K562 (cell line): ENCODE measurements around the gene EZH1. TPM values are rescaled to one million over a fixed set of nuclear protein-coding genes. Genes with fewer than 3 reads are reported as not detected.

Source experiments
- AFF1 ChIP-seq, 2 experiments: fragments of 450-650 bp; IDR thresholded peaks; 2 replicates each; pipeline ENCODE4 v1.6.1; 2018; ENCODE audit warnings: mild to moderate bottlenecking in 2 of 2, low read depth in 1 of 2; ENCODE audit not compliant: partially characterized antibody in 2 of 2
- ARID3A ChIP-seq: IDR thresholded peaks from 2 replicates; pipeline ENCODE4 v1.6.1; 2012; ENCODE audit warnings: low read depth, low read length, improper control_type of control experiment, borderline replicate concordance
- ATF3 ChIP-seq, 2 experiments: fragments of 450-650 bp in 1 of 2; sonication (generic) in 1 of 2; formaldehyde crosslinking in 1 of 2; IDR thresholded peaks in 1 of 2; conservative IDR thresholded peaks in 1 of 2; 2 replicates each; pipeline versions ENCODE4 v1.6.1 to v1.8.1; 2016 to 2023; ENCODE audit warnings: mild to moderate bottlenecking in 2 of 2, moderate library complexity in 2 of 2, inconsistent platforms in 1 of 2, missing genetic modification reagents in 1 of 2
- CGGBP1 ChIP-seq: fragments of 250-450 bp; sonication (Bioruptor Pico); IDR thresholded peaks from 2 replicates; pipeline ENCODE4 v1.9.0; 2021; ENCODE audit warnings: mild to moderate bottlenecking
- ELK3 ChIP-seq: fragments of 450-650 bp; formaldehyde crosslinking; IDR thresholded peaks from 2 replicates; pipeline ENCODE4 v1.4.0; 2020; ENCODE audit warnings: mild to moderate bottlenecking
- GATA2 ChIP-seq: sonication (generic); formaldehyde crosslinking; IDR thresholded peaks from 2 replicates; pipeline ENCODE4 v1.4.0; 2020; ENCODE audit warnings: mild to moderate bottlenecking, missing genetic modification reagents
- HNRNPLL ChIP-seq: fragments of 200-400 bp; formaldehyde crosslinking; IDR thresholded peaks from 2 replicates; pipeline ENCODE4 v1.6.1; 2017; ENCODE audit warnings: low read length, low read depth, mild to moderate bottlenecking; ENCODE audit not compliant: poor library complexity, severe bottlenecking
- PHB ChIP-seq: fragments of 250-450 bp; sonication (Bioruptor Pico); IDR thresholded peaks from 2 replicates; pipeline ENCODE4 v1.5.0; 2021
- SMARCA5 ChIP-seq: fragments of 450-650 bp; IDR thresholded peaks from 2 replicates; pipeline ENCODE4 v1.6.1; 2016
- STAG1 ChIP-seq: sonication (generic); formaldehyde crosslinking; IDR thresholded peaks from 2 replicates; pipeline ENCODE4 v1.5.0; 2020; ENCODE audit warnings: missing genetic modification reagents, borderline replicate concordance
- TOE1 ChIP-seq, 2 experiments: fragments of 450-650 bp in 1 of 2; sonication (generic) in 1 of 2; formaldehyde crosslinking in 1 of 2; IDR thresholded peaks; 2 replicates each; pipeline versions ENCODE4 v1.7.1 to v1.8.0; 2016 to 2022; ENCODE audit warnings: borderline replicate concordance in 2 of 2, mild to moderate bottlenecking in 2 of 2, antibody characterized with exemption in 1 of 2, inconsistent platforms in 1 of 2, low read depth in 1 of 2, missing genetic modification reagents in 1 of 2, moderate library complexity in 1 of 2
- YBX1 ChIP-seq: fragments of 450-650 bp; IDR thresholded peaks from 2 replicates; pipeline ENCODE4 v1.7.1; 2016; ENCODE audit warnings: mild to moderate bottlenecking
- ZBTB26 ChIP-seq: fragments of 450-650 bp; formaldehyde crosslinking; IDR thresholded peaks from 2 replicates; pipeline ENCODE4 v1.4.0; 2022; ENCODE audit warnings: missing genetic modification characterization
- polyA plus RNA-seq, 8 experiments: library from polyadenylated mRNA; depleted of rRNA in 4 of 8; stranded (reverse) in 5 of 8; unstranded in 3 of 8; fragments of >200 nt; fragmentation: Nextera tagmentation in 2 of 8; fragmentation: Illumina TruSeq in 1 of 8; extraction: Ambion mirVana in 2 of 8; extraction: Trizol in 1 of 8; gene quantifications; 2 replicates each; pipeline versions ENCODE4 v1.2.1 to v1.2.3, GENCODE V29; 2011 to 2014; ENCODE audit warnings: inconsistent platforms in 1 of 8, missing spikeins in 1 of 8
- total RNA-seq, 7 experiments: library from RNA; depleted of rRNA in 6 of 7; stranded (reverse); fragments of >200 nt in 6 of 7; fragmentation: Illumina TruSeq in 2 of 7; extraction: Trizol in 2 of 7; gene quantifications; 2 replicates each; pipeline versions ENCODE4 v1.2.1 to v1.2.3, GENCODE V29; 2011 to 2021; ENCODE audit warnings: low replicate concordance in 1 of 7

EZH1 gene
- total and polyA plus RNA-seq, 9 of the 15 experiments (the other 6 are each of a cell fraction or from before 2014, with no cell fraction given): 8.6 to 40.8 (median 22.9) TPM

- 0 out of 2 replicates have a peak, but pooled peaks have one; percentile 13 for TF ChIP-seq ATF3 (IDR thresholded peaks at IDR 0.05)
- no peak for TF ChIP-seq ATF3 (CRISPR knock-in tag; conservative IDR thresholded peaks at IDR 0.05)
- no peak for TF ChIP-seq ARID3A
- no peak for TF ChIP-seq STAG1
- no peak for TF ChIP-seq CGGBP1 (CRISPR knock-in tag)
- TF ChIP-seq YBX1: no peak
- no peak for TF ChIP-seq ELK3 (CRISPR knock-in tag)
- TF ChIP-seq SMARCA5: no peak
- TF ChIP-seq TOE1 (IDR thresholded peaks at IDR 0.05; ENCODE audit: borderline replicate concordance): peak; percentile 64; the same call in 1 of the 2 replicates
- no peak for TF ChIP-seq TOE1 (CRISPR knock-in tag; IDR thresholded peaks at IDR 0.05; ENCODE audit: borderline replicate concordance, low read depth)
- no peak for TF ChIP-seq PHB (CRISPR knock-in tag)
- no peak for TF ChIP-seq AFF1 (IDR thresholded peaks at IDR 0.05; ENCODE audit: low read depth in 1 of 2, partially characterized antibody in 2 of 2)
- TF ChIP-seq ZBTB26 (CRISPR knock-in tag): no peak
- TF ChIP-seq GATA2 (CRISPR knock-in tag): peak; percentile 86
- TF ChIP-seq HNRNPLL: no peak
Observed at GRCh38 chr17:42779936-42780850, 35.4 kb upstream of the EZH1 start, which contains the start of gene WNK4 (continued).
